ENCODE results near the gene TOP3B. TPM values are rescaled to one million over a fixed set of nuclear protein-coding genes. Genes with fewer than 3 reads are reported as not detected.

Gene TOP3B
- total RNA-seq, 1 donor from 2014 or later: 31.0 TPM

DNA sequence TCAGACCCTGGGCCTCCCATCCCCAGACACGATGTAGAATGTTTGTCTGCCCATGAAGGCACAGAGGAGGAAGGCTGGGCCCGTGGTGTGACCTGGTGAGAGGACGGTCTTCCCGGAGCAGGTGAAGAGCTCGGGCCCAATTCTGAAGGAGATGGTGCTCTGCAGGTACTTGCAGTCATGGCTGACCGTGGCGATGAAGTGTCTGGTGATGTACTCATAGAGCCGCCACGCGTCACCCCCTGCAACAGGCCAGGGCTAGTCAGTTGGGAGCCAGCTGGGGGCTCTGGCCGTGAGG is 20.0 kb downstream of the TOP3B start:
- no peak for DNase-seq (ENCODE audit: low read depth)

GRCh38 chr22:21961886-21962654 is 20.5 kb downstream of the TOP3B start:
- DNase-seq (ENCODE audit: low read depth): peak; percentile 55

DNA sequence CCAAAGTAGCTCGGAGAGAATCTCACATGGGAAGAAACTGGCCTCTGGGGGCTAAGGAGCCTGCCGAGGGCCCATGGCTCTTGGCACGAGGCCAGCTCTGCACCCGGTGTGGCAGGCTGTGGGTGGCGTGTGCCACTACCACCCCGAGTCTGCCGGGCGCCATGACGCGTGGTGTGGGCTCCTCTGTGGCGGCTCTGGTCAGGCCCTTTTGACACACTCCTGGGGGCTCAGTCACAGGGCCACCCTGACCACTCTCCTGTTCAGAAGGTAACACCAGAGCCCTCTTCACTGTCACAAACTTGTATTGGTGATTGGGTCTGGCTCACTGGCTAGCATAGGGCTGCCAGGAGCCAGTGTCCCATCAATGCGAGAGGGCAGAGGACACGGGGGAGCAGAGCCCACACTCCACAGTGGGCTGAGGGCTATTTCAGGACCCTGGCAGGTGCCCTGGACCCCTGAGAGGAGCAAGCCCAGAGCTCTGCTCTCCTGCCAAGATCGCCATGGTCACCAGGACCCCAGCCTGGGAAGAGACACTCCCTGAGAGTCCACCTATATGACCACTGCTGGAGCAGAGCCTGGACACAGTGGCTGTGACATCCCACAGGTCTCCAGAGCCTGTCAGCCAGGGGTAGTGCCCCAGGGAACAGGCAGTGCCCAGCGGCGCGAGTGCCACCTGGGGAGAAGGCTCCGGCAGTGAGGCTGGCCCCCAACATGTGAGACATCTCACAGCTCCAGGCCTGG is 21.3 kb downstream of the TOP3B start:
- DNase-seq (ENCODE audit: low read depth): no peak

DNA sequence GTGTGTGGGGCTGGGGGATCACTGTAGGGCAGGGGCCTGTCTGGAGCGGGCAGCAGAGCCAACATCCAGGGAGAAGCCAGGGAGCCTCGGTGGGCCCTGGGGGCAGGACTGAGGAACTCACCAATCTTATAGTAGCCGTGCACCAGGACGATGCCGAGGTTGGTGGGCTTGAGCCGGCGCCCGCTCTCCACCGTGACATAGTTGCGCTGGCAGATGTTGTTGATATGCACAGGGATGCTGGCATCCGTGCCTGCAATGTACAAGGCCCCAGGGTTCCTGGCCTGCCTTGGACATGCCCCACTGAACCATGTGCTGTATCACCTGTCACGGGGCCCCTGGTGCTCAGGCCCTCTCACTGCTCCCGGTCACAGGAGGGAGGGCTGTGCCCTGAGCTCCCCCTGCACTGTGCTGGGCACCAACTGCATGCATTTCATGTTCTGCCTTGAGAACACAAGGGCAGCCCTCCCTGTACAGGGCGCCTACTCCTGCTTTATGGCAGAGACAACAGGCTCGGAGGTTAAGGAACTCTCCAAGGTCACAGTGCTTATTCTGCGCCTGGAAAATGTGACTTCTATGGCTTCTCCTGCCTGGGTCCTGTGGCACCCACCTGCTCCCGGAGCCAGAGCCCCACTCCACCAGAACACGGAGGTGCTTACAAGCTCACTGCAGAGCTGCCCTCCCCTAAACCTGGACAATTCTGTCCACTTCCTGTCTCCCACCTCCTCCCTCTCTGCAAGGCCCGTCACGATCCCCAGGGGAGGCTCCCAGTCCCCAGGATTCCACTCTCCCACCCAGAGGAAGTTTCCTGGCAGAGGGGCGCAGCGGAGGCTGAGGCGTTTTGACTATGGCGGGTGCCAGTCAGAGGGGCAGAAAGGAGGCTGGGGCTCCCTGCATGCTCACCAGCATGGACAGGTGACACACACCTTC is 22.1 kb downstream of the TOP3B start:
- DNase-seq (ENCODE audit: low read depth): no peak

DNA sequence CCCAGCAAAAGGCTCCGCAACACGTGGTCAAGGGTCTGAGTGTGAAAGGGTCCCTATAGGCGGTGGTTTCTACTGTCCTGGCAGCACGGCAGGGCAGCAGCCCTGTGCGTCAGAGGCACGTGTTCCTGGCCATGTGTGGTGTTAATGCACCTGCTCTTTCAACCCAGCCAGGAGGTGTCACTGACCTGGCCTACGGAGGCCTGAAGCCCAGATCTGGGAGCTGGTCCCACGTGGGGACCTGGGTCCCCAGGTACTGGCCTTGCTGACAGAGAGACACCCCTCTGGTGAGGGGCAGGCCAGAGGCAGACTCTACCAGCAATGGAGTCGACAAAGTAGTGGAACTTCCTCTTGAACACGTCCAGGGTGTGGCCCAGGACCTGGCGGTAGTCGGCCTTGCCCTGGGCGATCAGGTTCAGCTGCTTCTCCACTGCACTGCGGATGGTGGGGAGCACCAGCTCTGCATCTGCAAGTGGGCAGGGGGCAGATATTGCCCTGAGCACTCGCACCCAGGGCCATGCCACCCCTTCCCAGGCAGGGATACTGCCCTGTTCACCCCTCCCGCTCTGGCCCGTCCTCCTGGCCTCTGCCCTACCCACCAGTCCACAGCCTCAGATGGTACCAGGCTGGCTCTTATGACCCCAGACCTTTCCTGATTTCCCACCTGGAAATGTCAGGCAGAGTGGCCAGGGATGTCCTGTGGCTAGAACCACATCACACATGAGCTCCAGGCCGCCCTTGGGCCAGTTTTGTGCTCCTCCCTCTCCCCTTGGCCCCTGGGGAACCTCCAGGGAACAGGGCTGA is 23.1 kb downstream of the TOP3B start:
- DNase-seq (ENCODE audit: low read depth): no peak

DNA sequence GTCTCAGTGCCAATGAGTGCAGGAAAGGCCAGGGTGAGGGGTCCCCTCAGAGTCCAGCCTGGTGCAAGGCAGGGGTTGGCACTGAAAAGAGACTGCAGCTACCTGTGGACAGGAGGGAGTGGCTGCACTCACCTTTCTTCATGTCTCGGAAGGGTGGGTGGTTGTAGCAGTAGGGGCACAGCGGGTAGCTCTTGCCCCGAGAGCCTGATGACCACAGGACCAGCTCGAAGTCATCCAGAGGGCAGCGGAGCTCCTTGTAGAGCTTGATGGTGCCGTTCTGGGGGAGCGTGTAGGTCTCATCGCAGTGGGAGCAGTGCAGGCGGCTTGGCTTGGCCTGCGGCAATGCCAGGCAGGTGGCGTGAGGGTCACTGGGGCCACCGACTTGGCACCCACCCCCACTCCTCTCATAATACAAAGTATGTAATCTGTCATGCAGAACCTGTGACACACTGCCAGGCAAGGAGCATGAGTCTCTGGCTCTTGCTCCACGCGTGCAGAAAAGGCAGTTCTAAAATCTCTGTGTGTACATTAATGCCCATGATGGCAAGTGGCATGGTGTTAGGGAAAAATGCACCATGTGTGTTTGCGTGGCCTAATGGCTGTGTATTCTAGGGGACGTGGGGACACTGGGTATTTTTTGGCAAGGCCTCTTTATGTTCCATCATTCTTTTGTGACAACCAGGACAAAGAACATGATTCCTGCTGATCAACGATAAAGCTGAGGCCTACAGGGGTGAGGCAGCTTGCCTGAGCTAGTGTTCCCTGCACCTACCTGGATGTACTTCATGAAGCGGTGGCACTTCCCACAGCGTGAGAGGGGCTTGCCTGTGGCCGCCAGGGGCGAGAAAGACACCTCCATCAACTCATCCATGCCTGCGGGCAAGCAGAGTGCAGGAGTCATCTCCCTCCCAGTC is 24.0 kb downstream of the TOP3B start:
- no peak for DNase-seq (ENCODE audit: low read depth)

GRCh38 chr22:21952586-21953571 is 29.7 kb downstream of the TOP3B start, which contains the start of gene PPM1F:
PPM1F (minus strand) TSS chr22:21952848; CDS start chr22:21946048, 6,800 bp downstream.
- peak; percentile 90 for DNase-seq (ENCODE audit: low read depth)

- DNase-seq (ENCODE audit: low read depth): peak; percentile 88
Measured at GRCh38 chr22:21951931-21952465, 30.6 kb downstream of the TOP3B start.

DNA sequence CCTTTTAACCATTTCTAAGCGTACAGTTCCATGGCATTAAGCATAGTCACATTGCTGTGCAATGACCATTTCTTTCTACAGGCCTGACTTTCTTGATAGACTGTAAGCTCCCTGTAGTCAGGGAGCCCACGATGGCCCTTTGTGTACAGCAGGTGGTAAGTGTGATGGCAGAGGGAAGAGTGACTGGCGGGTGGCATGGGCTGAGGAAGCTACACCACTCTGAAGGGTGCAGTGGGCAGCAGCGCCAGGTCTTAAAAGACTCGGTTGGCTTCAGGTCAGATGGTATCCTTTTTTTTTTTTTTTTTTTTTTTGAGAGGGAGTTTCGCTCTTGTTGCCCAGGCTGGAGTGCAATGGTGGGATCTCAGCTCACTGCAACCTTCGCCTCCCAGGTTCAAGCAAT is 31.5 kb downstream of the TOP3B start:
- peak; percentile 24 for DNase-seq (ENCODE audit: low read depth)

- no peak for DNase-seq (ENCODE audit: low read depth)
Measured at GRCh38 chr22:21949948-21950347, 32.6 kb downstream of the TOP3B start.

DNA sequence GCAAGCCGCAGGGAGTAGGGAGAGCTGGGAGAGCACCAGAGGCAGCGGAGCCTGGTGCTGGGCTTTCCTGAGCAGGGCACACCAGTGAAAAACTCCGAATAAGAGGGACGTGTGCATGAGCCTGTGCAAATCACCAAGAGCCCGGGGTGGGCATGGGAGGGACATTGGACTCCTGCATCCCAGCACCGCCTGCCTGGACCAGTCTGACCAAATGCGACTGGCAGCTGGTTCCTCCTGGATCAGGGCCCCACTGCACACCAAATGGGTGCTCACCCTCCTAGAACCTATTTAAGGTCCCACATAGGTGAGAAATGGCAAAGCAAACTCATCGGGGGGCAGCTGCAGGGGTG is 33.0 kb downstream of the TOP3B start:
- DNase-seq (ENCODE audit: low read depth): peak; percentile 49

DNA sequence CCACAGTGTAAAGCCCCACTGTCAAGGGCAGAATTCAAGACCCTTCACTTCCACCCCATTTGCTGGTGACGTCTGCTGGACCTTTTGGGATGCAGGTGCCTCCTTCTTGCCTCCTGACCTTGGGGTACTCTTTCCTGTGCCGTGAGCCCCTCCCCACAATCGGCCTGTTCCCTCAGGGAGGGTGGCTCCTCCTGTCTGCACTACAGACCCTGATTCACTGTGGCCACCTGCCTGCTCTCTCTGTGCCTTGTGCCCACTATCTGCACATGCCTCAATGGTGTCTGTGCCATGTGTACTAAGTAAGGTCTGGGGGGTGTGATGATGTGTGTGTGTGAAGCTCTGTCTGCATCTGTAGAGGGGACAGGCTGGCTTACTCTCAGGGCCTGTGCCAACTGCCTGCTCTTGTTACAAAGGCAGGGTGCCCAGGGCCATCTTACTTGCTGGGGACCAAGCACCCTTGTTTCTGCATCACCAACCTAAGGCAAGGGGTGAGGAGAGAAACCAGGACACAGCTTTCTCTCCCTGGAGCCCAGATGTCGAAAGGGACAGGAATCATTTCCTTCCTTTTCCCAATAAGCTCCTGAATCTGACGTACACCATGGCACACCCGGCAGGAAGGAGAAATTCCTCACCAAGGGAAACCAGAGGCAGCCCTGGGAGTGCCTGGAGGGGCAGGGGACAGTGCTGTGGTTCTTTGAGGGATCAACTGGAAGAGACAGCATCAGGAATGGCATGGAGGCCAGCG is 33.6 kb downstream of the TOP3B start:
- DNase-seq (ENCODE audit: low read depth): peak; percentile 62

DNA sequence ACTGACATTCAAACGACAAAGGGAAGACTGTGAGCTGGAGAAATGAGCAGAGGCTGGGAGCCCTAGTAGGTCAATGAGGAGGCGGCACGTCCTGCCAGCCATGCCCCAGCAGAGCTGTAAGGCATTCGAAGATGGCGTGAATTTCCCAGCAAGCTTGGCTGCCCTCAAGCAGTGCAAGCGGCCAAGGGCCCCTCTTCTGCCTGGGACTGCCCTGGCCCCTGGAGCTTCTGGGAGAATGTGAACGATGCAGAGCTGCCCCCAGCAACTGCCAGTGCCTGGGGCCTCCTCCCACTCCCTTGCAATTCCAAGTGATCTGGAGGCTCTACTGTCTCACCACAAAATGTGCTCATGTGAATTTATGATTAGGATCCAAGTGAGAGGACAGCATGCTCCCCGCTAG is 34.2 kb downstream of the TOP3B start:
- peak; percentile 46 for DNase-seq (ENCODE audit: low read depth)

DNA sequence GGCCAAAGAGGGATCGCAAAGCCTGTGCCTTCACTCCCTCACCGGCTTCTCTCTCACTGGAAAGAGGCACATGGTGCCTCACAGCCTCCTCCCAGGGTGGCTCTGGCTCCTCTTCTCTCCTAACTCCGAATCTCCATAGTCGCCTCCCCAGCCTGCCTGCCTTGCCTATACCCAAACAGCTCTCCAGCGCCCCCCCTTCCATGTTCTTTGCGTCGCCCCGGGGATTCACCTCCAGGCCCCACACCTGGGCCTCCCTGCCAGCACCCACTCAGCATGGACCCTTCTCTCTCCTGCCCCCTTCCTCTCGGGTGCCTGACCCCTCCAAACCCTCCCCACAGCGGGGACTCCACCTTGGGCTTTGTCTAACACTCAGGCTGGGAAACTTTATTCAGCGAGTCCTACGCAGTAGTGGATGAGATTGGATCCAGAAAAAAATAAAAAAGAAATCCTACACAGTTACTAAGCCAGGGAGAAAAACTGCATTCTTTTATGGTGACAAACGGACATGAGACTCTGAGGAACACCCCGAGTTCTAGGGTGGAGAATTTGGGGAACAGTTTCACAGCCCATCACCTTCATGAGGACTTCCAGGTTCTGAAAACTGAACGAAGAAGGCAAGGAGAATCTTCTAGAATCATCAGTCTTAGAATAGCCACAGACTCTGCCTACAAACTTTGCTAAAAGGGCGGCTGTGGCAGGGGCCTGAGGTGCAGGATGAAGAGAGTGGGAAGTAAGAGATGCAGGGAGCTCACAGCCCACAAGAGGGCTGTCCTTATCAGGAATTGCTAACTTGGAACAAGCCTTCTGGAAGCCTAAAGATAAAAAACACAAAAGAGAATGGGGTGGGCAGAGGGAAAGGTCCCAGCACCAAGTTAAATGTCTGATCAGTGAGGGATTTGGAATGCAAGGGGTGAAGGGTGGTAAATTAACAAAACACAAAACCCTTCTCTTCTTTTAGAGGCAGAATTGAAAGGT is 35.3 kb downstream of the TOP3B start:
- peak; percentile 77 for DNase-seq (ENCODE audit: low read depth)

GRCh38 chr22:21946262-21946925 is 36.2 kb downstream of the TOP3B start:
- DNase-seq (ENCODE audit: low read depth): peak; percentile 59

All from myocyte (in vitro differentiated cells).